ENCODE results near the gene MED4. TPM values are rescaled to one million over a fixed set of nuclear protein-coding genes. Genes with fewer than 3 reads are reported as not detected.
A peak's percentile ranks its signal among the peaks of the same experiment; 100 is the strongest.
"Not testable (repeated sequence)": the region's sequence is repeated elsewhere in the genome, so short reads cannot be mapped to it uniquely, and the experiment has no call there.

The MED4 gene
- total RNA-seq, 1 experiment from 2014 or later: 18.0 TPM

- no peak for DNase-seq (ENCODE audit: low read depth)
Measured at GRCh38 chr13:48094404-48094780, 512 bp downstream of the MED4 start.

GRCh38 chr13:48093588-48093987 is 1.3 kb downstream of the MED4 start:
- DNase-seq (ENCODE audit: low read depth): no peak

- no peak for DNase-seq (ENCODE audit: low read depth)
Measured at GRCh38 chr13:48086272-48086671, 8.6 kb downstream of the MED4 start.

GRCh38 chr13:48081739-48082138 is 13.2 kb downstream of the MED4 start:
- no peak for DNase-seq (ENCODE audit: low read depth)

- no peak for DNase-seq (ENCODE audit: low read depth)
Measured at GRCh38 chr13:48078251-48078656, 16.6 kb downstream of the MED4 start.

GRCh38 chr13:48074006-48074405 is 20.9 kb downstream of the MED4 start:
- no peak for DNase-seq (ENCODE audit: low read depth)

- DNase-seq (ENCODE audit: low read depth): no peak
Measured at GRCh38 chr13:48072787-48073186, 22.1 kb downstream of the MED4 start.

GRCh38 chr13:48072304-48072703 is 22.6 kb downstream of the MED4 start:
- DNase-seq (ENCODE audit: low read depth): no peak

- DNase-seq (ENCODE audit: low read depth): no peak
Measured at GRCh38 chr13:48070942-48071341, 24.0 kb downstream of the MED4 start.

- DNase-seq (ENCODE audit: low read depth): no peak
Measured at GRCh38 chr13:48069573-48069972, 25.3 kb downstream of the MED4 start.

- no peak for DNase-seq (ENCODE audit: low read depth)
Measured at GRCh38 chr13:48068952-48069351, 26.0 kb downstream of the MED4 start.

- no peak for DNase-seq (ENCODE audit: low read depth)
Measured at GRCh38 chr13:48068036-48068435, 26.9 kb downstream of the MED4 start.

- DNase-seq (ENCODE audit: low read depth): no peak
Measured at GRCh38 chr13:48066310-48066989, 28.5 kb downstream of the MED4 start.

- DNase-seq (ENCODE audit: low read depth): not testable (repeated sequence)
Measured at GRCh38 chr13:48059951-48060350, 35.0 kb downstream of the MED4 start.

- not testable (repeated sequence) for DNase-seq (ENCODE audit: low read depth)
Measured at GRCh38 chr13:48058536-48058935, 36.4 kb downstream of the MED4 start.

- no peak for DNase-seq (ENCODE audit: low read depth)
Measured at GRCh38 chr13:48055712-48056111, 39.2 kb downstream of the MED4 start.

- no peak for DNase-seq (ENCODE audit: low read depth)
Measured at GRCh38 chr13:48054601-48055000, 40.3 kb downstream of the MED4 start.

GRCh38 chr13:48050550-48050949 is 44.4 kb downstream of the MED4 start:
- no peak for DNase-seq (ENCODE audit: low read depth)

GRCh38 chr13:48043789-48044503 is 51.0 kb downstream of the MED4 start:
- DNase-seq (ENCODE audit: low read depth): no peak

GRCh38 chr13:48042894-48043293 is 52.0 kb downstream of the MED4 start:
- DNase-seq (ENCODE audit: low read depth): no peak

GRCh38 chr13:48040896-48041295 is 54.0 kb downstream of the MED4 start:
- no peak for DNase-seq (ENCODE audit: low read depth)

GRCh38 chr13:48040049-48040448 is 54.9 kb downstream of the MED4 start:
- DNase-seq (ENCODE audit: low read depth): no peak

- peak; percentile 1 for DNase-seq (ENCODE audit: low read depth)
Measured at GRCh38 chr13:48038761-48039160, 56.1 kb downstream of the MED4 start.

Data from Daoy (cell line).